H1 (cell line): ENCODE measurements around the gene SAMD4A. TPM values are rescaled to one million over a fixed set of nuclear protein-coding genes. Genes with fewer than 3 reads are reported as not detected.

Source experiments
- polyA plus RNA-seq, 7 experiments: library from polyadenylated mRNA; depleted of rRNA in 3 of 7; stranded (reverse) in 5 of 7; unstranded in 2 of 7; fragments of >200 nt in 5 of 7; fragments of 200-250 nt in 2 of 7; gene quantifications; 1 replicate in 5 of 7; 2 replicates in 1 of 7; 4 replicates in 1 of 7; pipeline versions ENCODE4 v1.2.1 to v1.2.3, GENCODE V29; 2011 to 2013; ENCODE audit warnings: missing spikeins in 2 of 7, mixed read lengths in 2 of 7
- total RNA-seq: library from RNA; stranded (reverse); fragmentation: NEBNext Ultra II Directional; extraction: Animal tissue kit (Norgen Biotek cat#: 25700); gene quantifications from 2 replicates; pipeline ENCODE4 v1.2.1, GENCODE V29; 2021
- TF ChIP-seq, protein P1 (sequence below): IDR thresholded peaks from 2 replicates; pipeline ENCODE4 v1.6.1; 2011; ENCODE audit warnings: low read length, improper control_type of control experiment

The SAMD4A gene
- total and polyA plus RNA-seq, 2 of the 8 experiments (the other 6 are each of a cell fraction or from before 2014, with no cell fraction given): 2.4 to 12.3 TPM

DNA sequence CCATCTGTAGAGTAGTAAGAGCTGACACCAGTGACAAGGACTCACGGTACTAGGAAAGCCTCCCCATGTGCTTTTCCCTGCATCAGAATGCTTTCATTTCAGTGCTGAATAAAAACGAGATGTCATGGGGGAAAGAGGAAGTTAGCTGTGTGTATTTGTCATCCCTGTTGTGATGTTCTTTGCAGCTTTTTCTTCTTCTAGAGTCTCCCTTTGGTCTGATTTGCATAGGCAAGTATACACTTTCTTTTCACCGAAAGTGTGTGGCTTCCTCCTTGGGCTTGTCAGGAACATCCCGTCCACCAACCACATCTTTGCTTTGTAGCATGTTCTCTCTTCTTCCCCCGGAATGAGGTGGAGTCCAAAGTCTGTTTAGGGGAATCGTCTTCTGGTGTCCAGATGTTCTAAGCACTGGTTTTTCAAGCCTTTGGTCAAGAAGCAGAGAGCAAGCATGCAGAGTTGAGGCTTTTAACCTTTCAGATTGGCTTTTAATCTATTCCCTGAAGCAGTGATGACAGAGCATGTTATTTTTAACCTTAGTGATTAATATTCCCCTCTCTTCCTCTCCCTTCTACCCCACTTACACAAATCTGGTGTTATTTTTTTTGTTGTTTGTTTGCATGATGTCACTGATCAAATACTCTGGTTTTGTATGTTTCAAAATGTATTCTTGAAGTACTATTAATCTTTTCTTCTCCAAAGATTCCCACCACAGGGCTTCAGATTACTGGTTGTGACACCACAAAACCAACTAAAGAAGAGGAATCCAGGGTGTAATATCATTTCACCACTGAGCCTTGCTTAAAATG lies 163.4 kb downstream of the SAMD4A start (continued):
- TF ChIP-seq, protein P1, sequence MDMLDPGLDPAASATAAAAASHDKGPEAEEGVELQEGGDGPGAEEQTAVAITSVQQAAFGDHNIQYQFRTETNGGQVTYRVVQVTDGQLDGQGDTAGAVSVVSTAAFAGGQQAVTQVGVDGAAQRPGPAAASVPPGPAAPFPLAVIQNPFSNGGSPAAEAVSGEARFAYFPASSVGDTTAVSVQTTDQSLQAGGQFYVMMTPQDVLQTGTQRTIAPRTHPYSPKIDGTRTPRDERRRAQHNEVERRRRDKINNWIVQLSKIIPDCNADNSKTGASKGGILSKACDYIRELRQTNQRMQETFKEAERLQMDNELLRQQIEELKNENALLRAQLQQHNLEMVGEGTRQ: no peak
